Nephron progenitor cell (in vitro differentiated cells): Measurements from ENCODE around the gene ACSL3.

ENCODE experiments used
- DNase-seq: peaks from one replicate; pipeline ENCODE4 v3.0.0; 2021
- H3K27ac Mint-ChIP-seq: 2 replicates; pipeline ENCODE4 v1.8.0; 2021; ENCODE audit warnings: mild to moderate bottlenecking, moderate library complexity, mixed read lengths
- H3K27me3 Mint-ChIP-seq: 2 replicates; pipeline ENCODE4 v1.8.0; 2021; ENCODE audit warnings: mild to moderate bottlenecking, low read depth, mixed read lengths; ENCODE audit not compliant: poor library complexity
- H3K36me3 Mint-ChIP-seq: 2 replicates; pipeline ENCODE4 v1.8.0; 2021; ENCODE audit warnings: low read depth, mixed read lengths
- H3K4me1 Mint-ChIP-seq: 2 replicates; pipeline ENCODE4 v1.8.0; 2021; ENCODE audit warnings: mixed read lengths
- H3K4me3 Mint-ChIP-seq: 2 replicates; pipeline ENCODE4 v1.8.0; 2021; ENCODE audit warnings: mild to moderate bottlenecking, moderate library complexity, mixed read lengths
- H3K9me3 Mint-ChIP-seq: 2 replicates; pipeline ENCODE4 v1.8.0; 2021; ENCODE audit warnings: mild to moderate bottlenecking, moderate library complexity, mixed read lengths
- CTCF ChIP-seq: fragments of 200-600 bp; sonication (generic); IDR thresholded peaks from 2 replicates; pipeline ENCODE4 v1.5.0; 2021; ENCODE audit warnings: antibody characterized with exemption

The ACSL3 gene

GRCh38 chr2:222825031-222825430 lies 35.8 kb upstream of the ACSL3 start:
- Mint-ChIP-seq H3K36me3 (no peaks in the 10 kb centered on the region), H3K4me3 (no peak overlapping the region), H3K9me3 (no peaks in the 10 kb centered on the region), H3K27me3 (peaks cover 9% of the 10 kb centered on the region), H3K4me1 (no peaks in the 10 kb centered on the region), H3K27ac (no peak overlapping the region)
- no peak for TF ChIP-seq CTCF
- DNase-seq, result no peak

GRCh38 chr2:222827417-222827816 lies 33.4 kb upstream of the ACSL3 start:
- TF ChIP-seq CTCF, result no peak
- Mint-ChIP-seq H3K27ac (no peak overlapping the region), H3K9me3 (no peaks in the 10 kb centered on the region), H3K4me1 (no peaks in the 10 kb centered on the region), H3K4me3 (no peak overlapping the region), H3K27me3 (peaks cover 13% of the 10 kb centered on the region), H3K36me3 (no peaks in the 10 kb centered on the region)
- no peak for DNase-seq

GRCh38 chr2:222828572-222828971 lies 32.3 kb upstream of the ACSL3 start:
- no peak for TF ChIP-seq CTCF
- no peaks in the 10 kb centered on the region for H3K4me1 Mint-ChIP-seq
- H3K27me3 Mint-ChIP-seq, result peaks cover 17% of the 10 kb centered on the region
- no peak for DNase-seq
- H3K4me3 Mint-ChIP-seq, result no peak overlapping the region
- no peaks in the 10 kb centered on the region for H3K36me3 Mint-ChIP-seq
- H3K9me3 Mint-ChIP-seq, result no peaks in the 10 kb centered on the region
- H3K27ac Mint-ChIP-seq, result no peak overlapping the region

GRCh38 chr2:222830164-222830563 lies 30.7 kb upstream of the ACSL3 start:
- no peaks in the 10 kb centered on the region for H3K9me3 Mint-ChIP-seq
- H3K27me3 Mint-ChIP-seq, result peaks cover 11% of the 10 kb centered on the region
- no peaks in the 10 kb centered on the region for H3K36me3 Mint-ChIP-seq
- no peak for TF ChIP-seq CTCF
- no peak overlapping the region for H3K27ac Mint-ChIP-seq
- no peak for DNase-seq
- no peak overlapping the region for H3K4me3 Mint-ChIP-seq
- H3K4me1 Mint-ChIP-seq, result no peaks in the 10 kb centered on the region

GRCh38 chr2:222833410-222833809 lies 27.4 kb upstream of the ACSL3 start:
- no peak overlapping the region for H3K27ac Mint-ChIP-seq
- H3K4me1 Mint-ChIP-seq, result no peaks in the 10 kb centered on the region
- H3K4me3 Mint-ChIP-seq, result no peak overlapping the region
- H3K36me3 Mint-ChIP-seq, result no peaks in the 10 kb centered on the region
- H3K9me3 Mint-ChIP-seq, result no peaks in the 10 kb centered on the region
- TF ChIP-seq CTCF, result no peak
- peaks cover 10% of the 10 kb centered on the region for H3K27me3 Mint-ChIP-seq
- DNase-seq, result no peak

GRCh38 chr2:222835143-222835822 lies 25.6 kb upstream of the ACSL3 start:
- DNase-seq, result no peak
- no peaks in the 10 kb centered on the region for H3K4me1 Mint-ChIP-seq
- no peak overlapping the region for H3K27ac Mint-ChIP-seq
- TF ChIP-seq CTCF, result no peak
- no peaks in the 10 kb centered on the region for H3K36me3 Mint-ChIP-seq
- H3K27me3 Mint-ChIP-seq, result peaks cover 11% of the 10 kb centered on the region
- H3K9me3 Mint-ChIP-seq, result no peaks in the 10 kb centered on the region
- H3K4me3 Mint-ChIP-seq, result no peak overlapping the region
